IPS-18a (cell line): ENCODE results near the gene SLC18A2.

Experiments used
- H3K27ac ChIP-seq: one replicate; pipeline ENCODE4 v1.5.1; 2013; ENCODE audit warnings: low read length
- H3K27me3 ChIP-seq: one replicate; pipeline ENCODE4 v1.6.1; 2013; ENCODE audit warnings: mild to moderate bottlenecking, low read length; ENCODE audit not compliant: control insufficient read depth, insufficient read depth
- H3K36me3 ChIP-seq: one replicate; pipeline ENCODE4 v1.6.1; 2013; ENCODE audit warnings: low read depth, low read length; ENCODE audit not compliant: control insufficient read depth
- H3K4me1 ChIP-seq: one replicate; pipeline ENCODE4 v1.6.1; 2013; ENCODE audit warnings: low read depth, low read length; ENCODE audit not compliant: control insufficient read depth
- H3K4me3 ChIP-seq: one replicate; pipeline ENCODE4 v1.5.1; 2013; ENCODE audit warnings: low read length
- H3K9ac ChIP-seq: one replicate; pipeline ENCODE4 v1.6.1; 2013; ENCODE audit warnings: mild to moderate bottlenecking, low read length, moderate library complexity
- H3K9me3 ChIP-seq: one replicate; pipeline ENCODE4 v1.6.1; 2013; ENCODE audit warnings: low read depth, low read length; ENCODE audit not compliant: control insufficient read depth

SLC18A2 gene

GRCh38 chr10:117239721-117240620, 943 bp upstream of the SLC18A2 start:
- H3K9me3 ChIP-seq: no peaks in the 10 kb centered on the region
- H3K36me3 ChIP-seq: no peaks in the 10 kb centered on the region
- H3K4me3 ChIP-seq: peak overlapping the region; percentile 56
- peaks cover 46% of the 10 kb centered on the region for H3K27me3 ChIP-seq
- peaks cover 4% of the 10 kb centered on the region for H3K4me1 ChIP-seq
- H3K9ac ChIP-seq: no peak overlapping the region
- no peak overlapping the region for H3K27ac ChIP-seq

GRCh38 chr10:117241541-117242462, 888 bp downstream of the SLC18A2 start:
- no peaks in the 10 kb centered on the region for H3K9me3 ChIP-seq
- no peak overlapping the region for H3K9ac ChIP-seq
- no peaks in the 10 kb centered on the region for H3K36me3 ChIP-seq
- peaks cover 4% of the 10 kb centered on the region for H3K4me1 ChIP-seq
- H3K27ac ChIP-seq: no peak overlapping the region
- H3K27me3 ChIP-seq: peaks cover 46% of the 10 kb centered on the region
- peak overlapping the region; percentile 56 for H3K4me3 ChIP-seq

- Histone ChIP-seq H3K4me3 (peak overlapping the region; percentile 56), H3K9ac (no peak overlapping the region), H3K36me3 (no peaks in the 10 kb centered on the region), H3K4me1 (peaks cover 4% of the 10 kb centered on the region), H3K27ac (no peak overlapping the region), H3K9me3 (no peaks in the 10 kb centered on the region), H3K27me3 (peaks cover 46% of the 10 kb centered on the region)
Observed at GRCh38 chr10:117242463-117242832, 1.5 kb downstream of the SLC18A2 start.

GRCh38 chr10:117246997-117247671, 6.2 kb downstream of the SLC18A2 start:
- Histone ChIP-seq H3K4me1 (peaks cover 5% of the 10 kb centered on the region), H3K27ac (no peak overlapping the region), H3K27me3 (peaks cover 24% of the 10 kb centered on the region), H3K4me3 (no peak overlapping the region), H3K36me3 (no peaks in the 10 kb centered on the region), H3K9me3 (no peaks in the 10 kb centered on the region), H3K9ac (no peak overlapping the region)

- Histone ChIP-seq H3K36me3 (no peaks in the 10 kb centered on the region), H3K27ac (no peak overlapping the region), H3K9ac (no peak overlapping the region), H3K4me1 (peaks cover 5% of the 10 kb centered on the region), H3K9me3 (no peaks in the 10 kb centered on the region), H3K4me3 (no peak overlapping the region), H3K27me3 (peaks cover 6% of the 10 kb centered on the region)
Observed at GRCh38 chr10:117248750-117249465, 8.0 kb downstream of the SLC18A2 start.

GRCh38 chr10:117249493-117250093, 8.7 kb downstream of the SLC18A2 start:
- H3K36me3 ChIP-seq: no peaks in the 10 kb centered on the region
- H3K9me3 ChIP-seq: no peaks in the 10 kb centered on the region
- H3K27ac ChIP-seq: no peak overlapping the region
- H3K9ac ChIP-seq: no peak overlapping the region
- H3K27me3 ChIP-seq: no peaks in the 10 kb centered on the region
- H3K4me3 ChIP-seq: no peak overlapping the region
- peaks cover 5% of the 10 kb centered on the region for H3K4me1 ChIP-seq

GRCh38 chr10:117250411-117250810, 9.5 kb downstream of the SLC18A2 start:
- Histone ChIP-seq H3K4me3 (no peak overlapping the region), H3K27ac (no peak overlapping the region), H3K36me3 (no peaks in the 10 kb centered on the region), H3K4me1 (peaks cover 5% of the 10 kb centered on the region), H3K27me3 (no peaks in the 10 kb centered on the region), H3K9me3 (no peaks in the 10 kb centered on the region), H3K9ac (no peak overlapping the region)

- H3K4me1 ChIP-seq: peaks cover 11% of the 10 kb centered on the region
- no peak overlapping the region for H3K4me3 ChIP-seq
- H3K9ac ChIP-seq: no peak overlapping the region
- H3K36me3 ChIP-seq: no peaks in the 10 kb centered on the region
- H3K27ac ChIP-seq: no peak overlapping the region
- no peaks in the 10 kb centered on the region for H3K9me3 ChIP-seq
- H3K27me3 ChIP-seq: no peaks in the 10 kb centered on the region
Observed at GRCh38 chr10:117253908-117254307, 13.0 kb downstream of the SLC18A2 start.

- H3K27me3 ChIP-seq: no peaks in the 10 kb centered on the region
- H3K27ac ChIP-seq: no peak overlapping the region
- peaks cover 13% of the 10 kb centered on the region for H3K4me1 ChIP-seq
- no peak overlapping the region for H3K9ac ChIP-seq
- no peaks in the 10 kb centered on the region for H3K9me3 ChIP-seq
- H3K4me3 ChIP-seq: no peak overlapping the region
- H3K36me3 ChIP-seq: no peaks in the 10 kb centered on the region
Observed at GRCh38 chr10:117254338-117254737, 13.4 kb downstream of the SLC18A2 start.

- Histone ChIP-seq H3K27ac (no peak overlapping the region), H3K27me3 (no peaks in the 10 kb centered on the region), H3K9me3 (no peaks in the 10 kb centered on the region), H3K36me3 (no peaks in the 10 kb centered on the region), H3K9ac (no peak overlapping the region), H3K4me1 (peaks cover 20% of the 10 kb centered on the region), H3K4me3 (no peak overlapping the region)
Observed at GRCh38 chr10:117254774-117255735, 14.1 kb downstream of the SLC18A2 start.
